CD4-positive, alpha-beta T cell (primary cell): ENCODE results near the gene CREB1. TPM values are rescaled to one million over a fixed set of nuclear protein-coding genes. Genes with fewer than 3 reads are reported as not detected.

Source experiments
- ATAC-seq: fragments of 200-7000 bp; cut with Tn5 transposase; one replicate; pipeline ENCODE4 v1.10.0; 2022; ENCODE audit warnings: mild to moderate bottlenecking; ENCODE audit not compliant: poor library complexity
- CTCF ChIA-PET: fragments of 350-600 bp; sonication (Branson Sonifier 250); formaldehyde crosslinking; loops from one replicate; lab custom pipeline; 2021; ENCODE audit warnings: antibody characterized with exemption, inconsistent platforms; lab: Charles Lee
- POLR2A ChIA-PET: fragments of 350-600 bp; sonication (Branson Sonifier 250); formaldehyde crosslinking; loops from one replicate; lab custom pipeline; 2021; ENCODE audit warnings: antibody characterized with exemption, inconsistent platforms; lab: Charles Lee
- DNase-seq, 14 experiments: peaks; one replicate each; pipeline ENCODE4 v3.0.0-alpha.2; 2013 to 2020; ENCODE audit warnings: mixed read lengths in 2 of 14
- H3K27ac ChIP-seq, 2 donors: one replicate each; pipeline versions ENCODE4 v1.5.1 to v1.7.0; 2013; ENCODE audit warnings: low read length in 2 of 2, low read depth in 1 of 2, mild to moderate bottlenecking in 1 of 2
- H3K27me3 ChIP-seq, 2 experiments: 1 replicate in 1 of 2; 2 replicates in 1 of 2; pipeline versions ENCODE4 v1.6.1 to v1.7.0; 2013; ENCODE audit warnings: low read length in 2 of 2, control low read depth in 1 of 2, mild to moderate bottlenecking in 1 of 2, moderate library complexity in 1 of 2; ENCODE audit not compliant: insufficient read depth in 2 of 2, control insufficient read depth in 1 of 2
- H3K36me3 ChIP-seq: one replicate; pipeline ENCODE4 v1.6.1; 2013; ENCODE audit warnings: low read length, control low read depth; ENCODE audit not compliant: insufficient read depth
- H3K4me1 ChIP-seq: one replicate; pipeline ENCODE4 v1.6.1; 2013; ENCODE audit warnings: low read length, control low read depth; ENCODE audit not compliant: insufficient read depth
- H3K4me3 ChIP-seq: one replicate; pipeline ENCODE4 v1.5.1; 2013; ENCODE audit warnings: mild to moderate bottlenecking, low read length, moderate library complexity
- H3K9me3 ChIP-seq, 2 experiments: 1 replicate in 1 of 2; 2 replicates in 1 of 2; pipeline versions ENCODE4 v1.6.1 to v1.7.0; 2013; ENCODE audit warnings: low read length in 2 of 2, mild to moderate bottlenecking in 2 of 2, control low read depth in 1 of 2, moderate library complexity in 1 of 2; ENCODE audit not compliant: control insufficient read depth in 1 of 2, insufficient read depth in 1 of 2
- H3K27ac Mint-ChIP-seq: one replicate; pipeline ENCODE4 v1.8.0; 2020; ENCODE audit warnings: mixed read lengths
- H3K27me3 Mint-ChIP-seq: one replicate; pipeline ENCODE4 v1.8.0; 2021; ENCODE audit warnings: mixed read lengths
- H3K36me3 Mint-ChIP-seq: one replicate; pipeline ENCODE4 v1.8.0; 2021; ENCODE audit warnings: low read depth, mixed read lengths
- H3K4me1 Mint-ChIP-seq: one replicate; pipeline ENCODE4 v1.8.0; 2021; ENCODE audit warnings: low read depth, mixed read lengths
- H3K4me3 Mint-ChIP-seq: one replicate; pipeline ENCODE4 v1.8.0; 2020; ENCODE audit warnings: mild to moderate bottlenecking, mixed read lengths
- H3K9me3 Mint-ChIP-seq: one replicate; pipeline ENCODE4 v1.8.0; 2020; ENCODE audit warnings: mixed read lengths
- CTCF ChIP-seq: fragments of 200-600 bp; IDR thresholded peaks from one replicate; pipeline ENCODE4 v1.8.0; 2022; ENCODE audit warnings: antibody characterized with exemption, mild to moderate bottlenecking
- intact Hi-C, 2 experiments: fragments of 100-400 bp; cut with DNase I in 1 of 2; cut with micrococcal nuclease in 1 of 2; formaldehyde crosslinking; loops; one replicate each; pipeline versions ENCODE4 v1.15.1 to v1.9.0; 2023 to 2025; cut with DNase I, micrococcal nuclease
- total RNA-seq, 174 experiments: library from RNA in 2 of 174; stranded (reverse) in 2 of 174; gene quantifications; one replicate each; pipeline ENCODE4 v1.2.3 and lab custom pipeline; 2021 to 2026

Gene CREB1
- total RNA-seq, 2 experiments from 2014 or later = 62.5 to 67.1 TPM

GRCh38 chr2:207612714-207613113 lies 83.0 kb downstream of the CREB1 start:
- H3K9me3 Mint-ChIP-seq = no peaks in the 10 kb centered on the region
- TF ChIP-seq CTCF = no peak
- CTCF ChIA-PET = interaction anchor here (1.9 kb wide), 1 partner anchor 13 kb away, joined by 6 read pairs; the partner anchor contains the start of gene METTL21A
- H3K36me3 Mint-ChIP-seq = peaks cover 52% of the 10 kb centered on the region
- ATAC-seq (no peak), DNase-seq (no peak)
- intact Hi-C loops = no loop called here
- H3K9me3 ChIP-seq = no peaks in the 10 kb centered on the region
- H3K4me3 Mint-ChIP-seq = no peak overlapping the region
- POLR2A ChIA-PET = interaction anchor here (1.6 to 1.7 kb wide), 2 partner anchors 13 to 83 kb away, joined by 4 to 6 read pairs; partner anchors contain the start of genes CREB1 and METTL21A
- no peak overlapping the region for H3K27ac ChIP-seq
- H3K27me3 ChIP-seq = no peaks in the 10 kb centered on the region
- peaks cover 25% of the 10 kb centered on the region for H3K36me3 ChIP-seq
- H3K4me1 ChIP-seq = no peaks in the 10 kb centered on the region
- peaks cover 13% of the 10 kb centered on the region for H3K4me1 Mint-ChIP-seq
- no peak overlapping the region for H3K27ac Mint-ChIP-seq
- H3K4me3 ChIP-seq = no peak overlapping the region
- H3K27me3 Mint-ChIP-seq = no peaks in the 10 kb centered on the region

GRCh38 chr2:207614824-207615223 lies 85.1 kb downstream of the CREB1 start:
- intact Hi-C loops = no loop called here
- no peak for DNase-seq
- H3K27ac ChIP-seq = no peak overlapping the region
- H3K9me3 ChIP-seq = no peaks in the 10 kb centered on the region
- Mint-ChIP-seq H3K4me1 (peaks cover 26% of the 10 kb centered on the region), H3K4me3 (no peak overlapping the region), H3K27ac (no peak overlapping the region), H3K27me3 (no peaks in the 10 kb centered on the region), H3K9me3 (no peaks in the 10 kb centered on the region), H3K36me3 (peaks cover 61% of the 10 kb centered on the region)
- CTCF ChIA-PET = no interaction called here
- H3K4me1 ChIP-seq = no peaks in the 10 kb centered on the region
- no peak for TF ChIP-seq CTCF
- no peak for ATAC-seq
- H3K27me3 ChIP-seq = no peaks in the 10 kb centered on the region
- no peak overlapping the region for H3K4me3 ChIP-seq
- POLR2A ChIA-PET = interaction anchor here (0.6 kb wide), 1 partner anchor 84 kb away, joined by 3 read pairs; no protein-coding TSS in a partner anchor
- H3K36me3 ChIP-seq = peaks cover 35% of the 10 kb centered on the region

- DNase-seq = no peak
- TF ChIP-seq CTCF = no peak
- H3K4me1 Mint-ChIP-seq = peaks cover 39% of the 10 kb centered on the region
- intact Hi-C loops = no loop called here
- H3K9me3 Mint-ChIP-seq = no peaks in the 10 kb centered on the region
- H3K27me3 Mint-ChIP-seq = no peaks in the 10 kb centered on the region
- Histone ChIP-seq H3K9me3 (no peaks in the 10 kb centered on the region), H3K36me3 (peaks cover 44% of the 10 kb centered on the region), H3K4me1 (peaks cover 5% of the 10 kb centered on the region), H3K27ac (no peak overlapping the region), H3K4me3 (no peak overlapping the region), H3K27me3 (no peaks in the 10 kb centered on the region)
- no peak overlapping the region for H3K27ac Mint-ChIP-seq
- ChIA-PET POLR2A (no interaction called here), CTCF (no interaction called here)
- no peak for ATAC-seq
- H3K36me3 Mint-ChIP-seq = peaks cover 73% of the 10 kb centered on the region
- H3K4me3 Mint-ChIP-seq = no peak overlapping the region
These were observed 86.4 kb downstream of the CREB1 start for GRCh38 chr2:207616185-207616584.
